Keratinocyte (primary cell): Measurements from ENCODE around the gene FAM240B. TPM values are rescaled to one million over a fixed set of nuclear protein-coding genes. Genes with fewer than 3 reads are reported as not detected.

Source experiments
- DNase-seq: peaks from one replicate; pipeline ENCODE4 v3.0.0-alpha.2; 2011; ENCODE audit warnings: low read depth, missing footprints, low spot score
- FAIRE-seq: peaks from 2 replicates; lab custom pipeline; 2011; peaks lifted over from hg19 to GRCh38; lab: Jason Lieb, UNC
- H2AFZ ChIP-seq: 2 replicates; pipeline ENCODE4 v1.6.0; 2012; ENCODE audit warnings: low read length, control low read depth, inconsistent platforms; ENCODE audit not compliant: control insufficient read depth
- H3K27ac ChIP-seq: 2 replicates; pipeline ENCODE4 v1.5.1; 2011; ENCODE audit warnings: low read length; ENCODE audit not compliant: control insufficient read depth, insufficient read depth
- H3K27me3 ChIP-seq: 3 replicates; pipeline ENCODE4 v1.6.0; 2011; ENCODE audit warnings: low read length; ENCODE audit not compliant: control insufficient read depth, insufficient read depth; ENCODE audit errors: extremely low read depth
- H3K36me3 ChIP-seq, 2 experiments: 2 replicates in 1 of 2; 3 replicates in 1 of 2; pipeline ENCODE4 v1.5.1; 2011; ENCODE audit warnings: low read length in 2 of 2, mild to moderate bottlenecking in 1 of 2; ENCODE audit not compliant: control insufficient read depth in 2 of 2, insufficient read depth in 2 of 2; ENCODE audit errors: extremely low read depth in 1 of 2
- H3K4me1 ChIP-seq: 3 replicates; pipeline ENCODE4 v1.5.1; 2011; ENCODE audit warnings: low read length; ENCODE audit not compliant: control insufficient read depth, insufficient read depth; ENCODE audit errors: extremely low read depth
- H3K4me2 ChIP-seq: 3 replicates; pipeline ENCODE4 v1.6.0; 2011; ENCODE audit warnings: low read depth, low read length; ENCODE audit not compliant: control insufficient read depth, insufficient read depth; ENCODE audit errors: extremely low read depth
- H3K4me3 ChIP-seq, 3 experiments: fragments of 200-600 bp in 1 of 3; sonication (generic) in 1 of 3; 2 replicates in 2 of 3; 3 replicates in 1 of 3; pipeline ENCODE4 v1.5.1; 2011 to 2016; ENCODE audit warnings: low read length in 3 of 3, mild to moderate bottlenecking in 3 of 3, control low read depth in 2 of 3, inconsistent platforms in 1 of 3, low read depth in 1 of 3, mixed read lengths in 1 of 3, mixed run types in 1 of 3, moderate library complexity in 1 of 3; ENCODE audit not compliant: control insufficient read depth in 2 of 3, insufficient read depth in 2 of 3; ENCODE audit errors: extremely low read depth in 1 of 3
- H3K79me2 ChIP-seq: 2 replicates; pipeline ENCODE4 v1.6.0; 2012; ENCODE audit warnings: low read length; ENCODE audit not compliant: control insufficient read depth, insufficient read depth
- H3K9ac ChIP-seq: 3 replicates; pipeline ENCODE4 v1.6.0; 2011; ENCODE audit warnings: low read length; ENCODE audit not compliant: control insufficient read depth, insufficient read depth; ENCODE audit errors: extremely low read depth
- H3K9me1 ChIP-seq: 3 replicates; pipeline ENCODE4 v1.6.0; 2011; ENCODE audit warnings: low read length; ENCODE audit not compliant: control insufficient read depth, insufficient read depth; ENCODE audit errors: extremely low read depth
- H3K9me3 ChIP-seq: 2 replicates; pipeline ENCODE4 v1.5.1; 2012; ENCODE audit warnings: low read depth, low read length; ENCODE audit not compliant: control insufficient read depth
- H4K20me1 ChIP-seq: 3 replicates; pipeline ENCODE4 v1.6.0; 2011; ENCODE audit warnings: low read length; ENCODE audit not compliant: control insufficient read depth, insufficient read depth; ENCODE audit errors: extremely low read depth
- CTCF ChIP-seq, 3 experiments: IDR thresholded peaks in 1 of 3; conservative IDR thresholded peaks in 1 of 3; optimal IDR thresholded peaks in 1 of 3; 2 replicates in 2 of 3; 3 replicates in 1 of 3; pipeline versions ENCODE3 to v1.5.1; 2011; ENCODE audit warnings: low read length in 3 of 3, mild to moderate bottlenecking in 3 of 3, moderate library complexity in 2 of 3, control low read depth in 1 of 3, inconsistent platforms in 1 of 3; ENCODE audit not compliant: insufficient read depth in 2 of 3; ENCODE audit errors: extremely low read depth in 1 of 3
- EZH2 ChIP-seq: IDR thresholded peaks from one replicate; pipeline ENCODE4 v1.6.1; 2012; ENCODE audit warnings: inconsistent platforms, mild to moderate bottlenecking, low read length, moderate library complexity
- dilution Hi-C: fragments of 300-500 bp; cut with MboI; formaldehyde crosslinking; loops from one replicate; pipeline ENCODE4 v1.7.0; 2020; ENCODE audit warnings: low sequenced_read_pairs; ENCODE audit not compliant: extremely low pct_ligation_motif_present
- polyA plus RNA-seq, 5 experiments: library from polyadenylated mRNA; depleted of rRNA in 3 of 5; stranded (reverse) in 3 of 5; stranded (forward) in 1 of 5; unstranded in 1 of 5; fragments of >200 nt; gene quantifications; 1 replicate in 1 of 5; 2 replicates in 3 of 5; 3 replicates in 1 of 5; pipeline versions ENCODE4 v1.2.1 to v1.2.3, GENCODE V29; 2011 to 2012; ENCODE audit warnings: missing spikeins in 2 of 5, low read depth in 1 of 5, low replicate concordance in 1 of 5
- small RNA-seq, 3 experiments: library from RNA; depleted of rRNA; stranded (forward); fragments of <200 nt; gene quantifications; one replicate each; pipeline ENCODE3, GENCODE V24; 2012; ENCODE audit warnings: low read depth in 3 of 3, low replicate concordance in 1 of 3; ENCODE audit not compliant: insufficient read length in 3 of 3

The FAM240B gene
- polyA plus RNA-seq, 1 donor (not counting 4 experiments of a cell fraction or from before 2014, with no cell fraction given), result not detected

- Histone ChIP-seq H3K36me3 (no peaks in the 10 kb centered on the region), H3K9ac (no peak overlapping the region), H3K27me3 (no peaks in the 10 kb centered on the region), H3K9me1 (no peaks in the 10 kb centered on the region), H3K27ac (no peak overlapping the region), H4K20me1 (no peaks in the 10 kb centered on the region), H3K4me2 (no peak overlapping the region), H3K4me3 (no peak overlapping the region), H3K4me1 (no peaks in the 10 kb centered on the region), H3K9me3 (no peaks in the 10 kb centered on the region), H3K79me2 (no peaks in the 10 kb centered on the region), H2AFZ (no peak overlapping the region)
- DNase-seq, result no peak
- no peak for FAIRE-seq
- TF ChIP-seq CTCF (optimal IDR thresholded peaks at IDR 0.05 in 1 of 3, IDR thresholded peaks at IDR 0.05 in 1 of 3, conservative IDR thresholded peaks at IDR 0.05 in 1 of 3; ENCODE audit: extremely low read depth in 1 of 3, insufficient read depth in 2 of 3, low read length in 3 of 3), result no peak
- TF ChIP-seq EZH2, result no peak
- dilution Hi-C loops, result no loop called here
These were observed 70.1 kb downstream of the FAM240B start for GRCh38 chr9:38649731-38650363.

GRCh38 chr9:38644601-38645000 lies 75.3 kb downstream of the FAM240B start:
- FAIRE-seq, result no peak
- Histone ChIP-seq H3K9ac (no peak overlapping the region), H3K27ac (no peak overlapping the region), H3K4me2 (no peak overlapping the region), H3K36me3 (no peaks in the 10 kb centered on the region), H3K9me3 (no peaks in the 10 kb centered on the region), H2AFZ (no peak overlapping the region), H3K4me1 (no peaks in the 10 kb centered on the region), H4K20me1 (no peaks in the 10 kb centered on the region), H3K27me3 (no peaks in the 10 kb centered on the region), H3K9me1 (no peaks in the 10 kb centered on the region), H3K79me2 (no peaks in the 10 kb centered on the region), H3K4me3 (no peak overlapping the region)
- no peak for TF ChIP-seq EZH2
- TF ChIP-seq CTCF (optimal IDR thresholded peaks at IDR 0.05 in 1 of 3, IDR thresholded peaks at IDR 0.05 in 1 of 3, conservative IDR thresholded peaks at IDR 0.05 in 1 of 3; ENCODE audit: extremely low read depth in 1 of 3, insufficient read depth in 2 of 3, low read length in 3 of 3), result no peak
- no peak for DNase-seq
- dilution Hi-C loops, result no loop called here

Small RNA genes lying within 50 kb of the gene (small RNA-seq; reads per million reads assigned to genes)
- gene RNU6-765P, result 0 reads per million in 3 experiments

Other genes with a start within 250 kb of the FAM240B start
- gene ANKRD18A, start 99.5 kb downstream of the FAM240B start, polyA plus RNA-seq, result 1.7 to 4.5 TPM (median 4.0 TPM) in 3 replicates